ENCODE results near the gene KIF23.

Gene KIF23

GRCh38 chr15:69395460-69395859 lies 18.7 kb upstream of the KIF23 start:
- DNase-seq = no peak

DNA sequence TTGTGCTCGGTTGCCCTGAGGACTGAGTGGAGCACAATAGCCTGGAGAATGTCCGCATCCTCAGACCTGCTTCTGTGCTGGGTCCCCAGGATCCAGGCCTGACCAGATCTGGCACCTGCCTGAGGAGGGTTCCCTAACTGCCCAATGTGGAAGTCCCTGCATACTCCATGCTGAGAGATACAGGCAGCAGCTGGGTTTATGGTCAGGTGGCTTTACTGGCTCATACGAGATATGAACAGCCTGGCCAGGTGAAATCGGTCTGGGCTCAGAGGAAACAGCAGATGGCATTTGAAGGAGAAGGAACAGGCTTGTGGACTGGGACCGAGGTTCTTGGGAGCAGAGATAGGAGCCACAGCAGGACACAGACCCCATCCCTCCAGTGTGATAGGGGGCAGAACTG lies 18.2 kb upstream of the KIF23 start:
- DNase-seq = no peak

- DNase-seq = no peak
Observed at GRCh38 chr15:69398491-69398891, 15.7 kb upstream of the KIF23 start.

DNA sequence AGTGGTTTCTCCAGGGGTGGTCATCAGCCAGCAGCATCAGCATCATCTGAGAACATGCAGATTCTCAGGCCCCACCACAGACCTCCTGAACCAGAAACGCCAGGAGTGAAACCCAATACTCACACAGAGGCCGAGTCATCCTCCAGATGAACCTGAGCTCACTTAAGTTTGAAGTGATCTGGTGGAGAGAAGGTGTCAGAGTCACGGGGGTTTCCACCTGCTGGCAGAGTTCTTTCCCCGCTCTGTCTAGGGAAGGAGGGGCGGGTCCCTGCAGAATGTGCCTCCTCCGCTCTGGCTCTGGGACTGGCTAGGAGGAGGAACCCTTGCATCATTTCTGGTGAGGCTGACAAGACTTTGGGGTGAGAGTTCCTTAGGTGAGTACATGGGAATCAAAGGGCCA lies 13.3 kb upstream of the KIF23 start:
- no peak for DNase-seq

DNA sequence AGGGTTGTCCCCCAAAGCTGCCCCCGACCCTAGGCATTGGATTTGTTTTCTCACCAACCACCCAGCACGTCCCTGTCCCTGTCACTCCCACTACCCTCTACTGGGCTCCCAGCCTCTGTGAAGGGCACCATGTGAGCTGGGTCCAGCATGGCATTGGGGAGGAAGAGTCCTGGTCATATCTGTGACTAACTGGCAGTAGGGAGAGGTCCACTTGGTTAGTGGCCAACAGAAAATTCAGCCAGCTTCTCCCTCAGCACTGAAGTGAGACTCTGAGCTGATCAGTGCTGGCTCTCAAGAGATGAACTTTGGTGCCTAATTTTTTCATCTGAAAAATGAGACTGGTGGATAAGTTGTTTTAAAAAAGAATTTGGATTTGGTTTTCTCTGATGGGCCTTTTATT lies 11.3 kb upstream of the KIF23 start:
- no peak for DNase-seq

DNA sequence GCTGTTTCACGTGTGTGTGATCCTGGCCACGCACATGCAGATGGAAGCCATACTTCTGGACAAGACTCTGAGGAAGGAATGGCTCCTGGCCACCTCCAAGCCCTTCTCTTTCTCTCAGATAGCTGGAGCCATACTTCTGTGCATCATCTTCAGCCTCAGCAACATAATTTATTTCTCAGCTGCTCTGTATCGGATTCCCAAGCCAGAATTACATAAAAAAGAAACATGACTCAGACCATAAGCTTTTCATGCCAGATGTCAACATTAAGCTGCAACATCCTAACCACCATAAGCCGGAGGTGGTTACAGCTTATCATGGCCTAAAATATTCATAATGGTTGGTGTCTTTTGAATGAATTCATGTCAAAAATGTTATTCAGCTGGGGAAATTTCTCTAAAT lies 10.6 kb upstream of the KIF23 start:
- DNase-seq = no peak

DNA sequence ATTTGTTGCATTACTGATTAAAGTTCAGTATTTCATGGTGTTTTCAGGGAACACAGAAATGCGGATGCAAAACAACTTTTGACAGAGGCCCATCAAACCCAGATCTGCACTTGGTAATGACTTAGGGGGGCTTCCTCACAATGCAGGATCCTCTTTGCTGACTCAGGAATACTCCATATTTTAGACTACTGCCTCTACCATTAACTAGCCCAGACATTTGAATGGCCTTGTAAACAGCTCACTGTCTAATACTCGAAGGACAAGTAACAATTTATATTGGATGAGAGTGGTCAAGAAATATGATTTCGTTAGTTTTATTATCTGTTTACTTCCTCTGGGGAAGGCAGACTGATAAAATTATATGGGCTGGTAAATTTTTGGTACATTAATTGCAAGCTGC lies 9.0 kb upstream of the KIF23 start:
- no peak for DNase-seq

DNA sequence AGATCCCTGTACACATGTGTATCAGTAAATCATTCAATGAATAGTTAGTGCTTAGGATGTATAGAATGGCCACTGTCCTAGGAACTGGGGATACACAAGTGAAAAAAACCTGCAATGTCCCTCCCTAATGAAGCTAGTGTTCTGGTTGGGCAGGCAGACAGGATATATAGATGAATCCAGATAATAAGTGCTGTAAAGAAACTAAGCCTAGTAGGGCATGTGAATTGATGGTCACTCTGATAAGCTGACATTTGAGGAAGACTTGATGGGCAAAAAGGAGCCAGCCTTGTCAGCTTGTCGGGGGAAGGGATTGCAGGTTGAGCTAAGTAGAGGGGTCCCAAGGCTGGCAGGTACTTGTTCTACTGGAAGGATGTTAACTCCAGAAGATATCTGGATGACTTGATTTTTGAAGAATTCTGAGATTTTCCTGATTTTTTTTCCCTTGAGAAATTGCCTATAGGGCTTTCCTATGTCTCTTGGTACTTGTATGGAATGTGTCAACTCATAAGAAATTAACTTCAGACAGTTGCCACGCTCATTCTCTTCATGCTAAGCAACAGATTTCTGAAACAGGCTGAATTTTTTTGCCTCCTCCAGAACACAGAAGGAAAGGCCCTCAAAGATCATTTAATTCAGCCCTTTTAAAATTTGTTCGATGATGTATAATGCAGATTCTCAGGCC lies 6.3 kb upstream of the KIF23 start:
- DNase-seq = no peak

DNA sequence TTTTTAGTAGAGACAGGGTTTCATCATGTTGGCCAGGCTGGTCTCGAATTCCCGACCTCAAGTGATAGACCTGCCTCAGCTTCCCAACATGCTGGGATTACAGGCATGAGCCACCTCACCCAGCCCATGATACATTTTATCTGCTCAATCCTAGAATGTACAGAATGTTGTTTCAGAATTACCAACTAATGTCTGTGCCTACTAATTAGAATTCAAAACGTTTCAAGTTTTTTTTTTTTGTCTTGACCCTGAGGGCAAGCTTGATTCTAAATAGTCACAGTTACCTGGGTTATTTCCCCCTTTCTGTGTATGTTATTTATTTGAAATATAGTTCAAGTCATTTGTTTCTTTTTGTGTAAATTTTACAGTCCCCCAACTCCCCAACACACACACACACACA lies 5.3 kb upstream of the KIF23 start:
- no peak for DNase-seq

DNA sequence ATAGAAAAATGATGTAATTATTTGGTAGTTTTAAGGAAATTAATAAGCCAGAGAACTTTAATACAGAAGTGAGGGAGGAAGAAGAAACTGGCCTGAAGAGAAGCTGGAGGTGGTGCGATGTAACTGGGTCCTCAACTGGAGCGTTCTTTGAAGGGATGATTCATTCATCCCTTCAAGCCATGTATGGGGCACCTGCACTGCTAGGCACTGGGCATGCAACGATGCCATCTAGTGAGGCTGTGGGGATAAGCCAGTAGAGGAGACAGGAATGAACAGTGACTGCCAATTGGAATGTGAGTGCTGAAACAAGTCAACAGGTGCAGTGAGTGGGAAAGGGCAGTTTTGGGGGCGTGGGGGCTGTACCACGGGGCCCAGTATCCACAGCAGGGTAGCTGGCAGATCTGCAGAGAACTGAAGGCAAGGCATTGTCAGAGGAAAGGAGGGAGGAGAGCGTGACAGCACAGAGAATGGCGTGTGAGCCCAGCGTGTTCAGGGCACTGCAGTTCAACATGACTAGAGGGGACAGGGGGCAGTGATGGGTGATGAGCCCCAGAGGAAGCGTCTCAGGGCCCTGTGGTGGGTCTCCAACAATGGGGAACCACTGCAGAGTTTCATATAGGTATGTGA lies 3.8 kb upstream of the KIF23 start:
- no peak for DNase-seq

DNA sequence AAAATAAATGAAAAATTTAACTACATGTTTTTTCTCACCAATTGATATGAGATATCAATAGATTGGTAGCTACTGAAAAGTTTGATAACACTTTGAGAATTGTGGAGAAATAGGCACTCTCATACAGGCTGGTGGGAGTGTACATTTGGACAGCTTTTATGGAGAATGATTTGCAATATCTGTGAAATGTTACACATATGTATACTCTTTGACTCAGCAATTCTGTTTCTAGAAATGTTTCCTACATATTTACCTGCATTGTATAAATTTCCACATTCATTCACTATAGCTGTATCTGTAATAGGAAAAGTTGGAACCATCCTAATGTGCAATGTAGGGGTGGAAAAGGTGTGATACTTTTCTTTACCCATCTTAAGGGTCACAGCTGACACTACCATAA lies 1.9 kb upstream of the KIF23 start:
- DNase-seq = no peak

DNA sequence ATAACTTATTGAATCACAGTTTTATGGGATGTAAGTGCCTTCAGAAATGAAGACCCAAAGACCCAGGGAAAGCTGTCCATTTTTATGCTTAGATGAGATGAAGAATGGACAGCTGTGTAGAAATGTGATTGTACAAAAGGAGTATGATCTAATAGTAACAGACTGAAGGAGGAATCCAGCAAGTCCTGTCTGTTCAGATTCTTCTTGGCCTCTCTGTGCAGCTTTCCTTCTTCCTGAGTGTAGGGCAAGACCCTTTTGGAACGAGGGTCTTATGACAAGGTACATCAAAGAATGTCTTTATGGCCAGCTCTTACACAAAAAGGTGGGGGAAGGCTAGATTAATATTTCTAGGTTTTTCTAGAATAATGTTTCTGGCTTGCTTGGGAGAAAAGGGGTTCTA lies 1.4 kb upstream of the KIF23 start:
- DNase-seq = no peak

GRCh38 chr15:69414701-69415167 lies 585 bp downstream of the KIF23 start:
- no peak for DNase-seq

DNA sequence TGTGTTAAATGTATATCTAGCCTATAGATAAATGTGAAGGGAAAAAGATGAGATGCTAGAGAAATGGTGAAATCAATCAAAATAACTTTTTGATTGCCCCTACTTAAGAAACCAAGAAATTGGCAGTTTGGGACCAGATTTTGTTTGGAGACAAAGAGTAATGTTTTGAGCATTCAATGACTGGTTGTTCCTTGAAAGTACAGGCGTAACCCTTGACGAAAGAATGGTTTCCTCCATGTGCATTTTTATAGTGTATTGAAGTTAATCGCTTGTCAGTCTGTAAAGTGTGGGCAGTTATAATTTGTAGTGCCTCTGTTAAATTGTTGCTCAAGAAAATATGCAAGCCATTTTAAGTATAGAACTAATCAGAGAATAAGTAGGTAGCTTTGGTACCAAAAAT lies 1.2 kb downstream of the KIF23 start:
- no peak for DNase-seq

DNA sequence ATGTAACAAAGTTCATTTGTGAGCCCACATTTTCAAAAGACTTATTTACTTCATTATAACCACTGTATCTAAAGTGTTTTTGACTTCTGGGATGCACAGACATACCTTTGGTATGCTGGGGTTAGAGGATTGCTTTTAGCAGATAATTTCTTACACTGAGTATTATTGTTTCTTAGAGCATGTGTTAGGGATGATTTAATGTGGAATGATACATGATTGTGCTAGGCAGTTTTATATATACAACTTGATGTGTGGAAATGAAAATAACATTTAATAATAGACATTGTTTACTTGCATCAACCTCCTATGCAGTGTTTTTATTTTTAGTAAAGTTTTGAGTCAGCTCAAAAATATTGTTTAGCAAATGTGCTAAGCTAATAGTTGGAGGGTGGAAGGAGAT lies 3.4 kb downstream of the KIF23 start:
- DNase-seq = no peak

DNA sequence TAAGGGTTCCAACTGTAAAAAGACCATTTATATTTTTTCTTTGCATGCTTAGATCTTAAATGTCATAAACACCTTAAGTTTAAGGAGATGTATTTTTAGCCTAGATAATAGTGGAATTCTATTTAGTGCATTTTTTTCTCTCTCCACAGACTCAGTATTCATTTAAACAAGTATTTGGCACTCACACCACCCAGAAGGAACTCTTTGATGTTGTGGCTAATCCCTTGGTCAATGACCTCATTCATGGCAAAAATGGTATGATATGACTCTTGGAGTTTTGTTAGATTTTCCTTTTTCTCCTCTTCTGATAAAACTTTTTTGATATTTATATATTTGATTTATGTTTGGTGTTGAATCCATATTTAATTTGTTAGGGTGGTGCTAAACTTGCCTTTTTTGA lies 7.3 kb downstream of the KIF23 start:
- DNase-seq = no peak

- no peak for DNase-seq
Observed at GRCh38 chr15:69422336-69422895, 8.3 kb downstream of the KIF23 start.

GRCh38 chr15:69424001-69424400 lies 9.9 kb downstream of the KIF23 start:
- DNase-seq = no peak

DNA sequence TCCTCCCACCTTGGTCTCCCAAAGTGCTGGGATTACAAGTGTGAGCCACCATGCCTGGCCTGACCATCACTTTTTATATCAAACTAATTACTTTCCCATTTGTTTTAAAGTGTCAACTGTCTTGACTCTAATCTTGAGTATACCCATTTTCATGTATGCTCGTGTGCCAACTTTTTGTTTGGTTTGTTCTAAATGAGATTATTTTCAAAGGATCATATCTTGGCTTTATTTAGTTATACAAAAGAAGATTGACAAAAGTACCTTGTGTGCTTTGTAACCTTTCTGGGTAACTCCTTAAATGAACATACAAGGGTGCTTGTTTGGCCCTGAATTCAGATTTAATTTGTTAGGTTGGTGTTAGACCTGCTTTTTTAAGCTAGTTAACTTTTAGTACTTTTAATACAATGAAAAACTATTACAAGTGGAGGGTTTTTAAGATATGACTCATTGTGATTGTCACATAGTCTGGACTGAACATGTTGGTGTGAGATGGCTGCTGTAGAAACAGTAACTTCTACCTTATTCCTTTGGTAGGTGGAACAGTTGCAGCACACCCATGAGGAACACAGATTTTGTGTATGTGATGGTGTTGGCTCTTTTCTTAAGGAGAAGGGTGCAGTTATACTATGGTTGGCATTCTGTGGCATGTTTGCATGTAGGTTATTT lies 10.7 kb downstream of the KIF23 start:
- DNase-seq = no peak

DNA sequence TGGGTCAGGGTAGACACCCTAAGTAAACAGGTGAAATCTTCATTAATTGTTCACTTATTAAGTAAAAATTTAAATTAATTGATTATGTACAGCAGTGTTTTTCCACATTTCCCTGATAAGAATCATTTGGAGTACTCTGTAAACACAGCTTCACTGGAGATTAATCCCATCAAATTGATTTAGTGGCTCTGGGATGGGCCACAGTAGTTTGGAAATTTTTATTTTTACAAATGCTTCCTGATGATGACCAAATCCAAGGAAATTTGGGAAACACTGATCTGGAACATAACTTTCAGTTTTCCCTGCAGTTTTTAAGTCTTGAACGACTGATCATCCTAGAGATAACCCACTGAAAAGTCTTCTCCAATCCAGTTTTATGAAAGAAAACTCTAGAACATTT lies 19.7 kb downstream of the KIF23 start:
- DNase-seq = no peak

DNA sequence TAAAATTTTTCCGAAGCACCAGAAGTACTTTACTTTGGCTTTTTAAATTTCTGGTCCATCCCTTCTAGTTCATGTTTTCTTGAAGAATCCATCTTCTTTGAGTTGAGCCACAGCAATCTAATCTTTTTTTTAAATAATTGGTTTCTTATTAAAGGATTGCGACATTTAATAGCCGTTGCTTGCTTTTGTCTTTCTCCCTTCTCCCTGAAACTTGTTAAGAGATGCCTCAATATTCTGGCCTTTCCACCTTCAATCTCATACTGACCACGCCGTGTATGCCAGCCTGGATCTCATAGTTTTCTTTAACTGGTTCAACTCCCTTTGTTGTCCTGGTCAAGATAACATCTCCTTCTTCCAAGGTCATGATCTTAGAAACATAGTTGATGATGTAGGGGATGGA lies 20.1 kb downstream of the KIF23 start:
- no peak for DNase-seq

- no peak for DNase-seq
Observed at GRCh38 chr15:69434679-69435078, 20.5 kb downstream of the KIF23 start.

DNA sequence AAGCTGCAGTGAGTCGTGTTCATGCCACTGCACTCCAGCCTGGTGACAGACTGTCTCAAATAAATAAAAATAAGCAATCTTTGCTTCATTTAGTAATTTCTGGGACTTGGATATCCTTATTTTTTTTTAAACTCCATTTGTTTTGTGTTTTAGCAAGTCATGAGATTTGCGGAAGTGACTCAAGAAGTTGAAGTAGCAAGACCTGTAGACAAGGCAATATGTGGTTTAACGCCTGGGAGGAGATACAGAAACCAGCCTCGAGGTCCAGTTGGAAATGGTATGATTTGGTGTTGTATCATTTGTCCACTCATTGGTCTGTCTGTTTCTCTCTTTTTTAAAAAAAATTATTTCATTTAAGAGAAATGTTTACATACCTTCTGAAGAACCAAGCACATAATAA lies 21.8 kb downstream of the KIF23 start:
- DNase-seq = no peak

DNA sequence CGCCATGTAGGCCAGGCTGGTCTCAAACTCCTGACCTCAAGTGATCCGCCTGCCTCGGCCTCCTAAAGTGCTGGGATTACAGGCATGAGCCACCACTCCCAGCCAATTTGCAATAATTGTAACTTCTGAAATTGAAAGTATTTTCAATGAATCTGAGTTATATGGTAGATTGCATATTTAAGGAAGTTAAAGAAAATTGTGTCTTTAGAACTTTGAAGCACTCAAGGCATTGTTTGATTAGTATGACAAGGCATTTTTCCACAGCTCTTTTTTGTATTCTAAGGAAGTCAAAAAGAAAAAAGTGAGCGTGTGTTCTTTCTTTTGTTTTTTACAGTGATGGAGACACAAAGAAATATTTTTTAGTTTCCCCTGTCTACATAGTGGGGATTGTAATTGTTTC lies 22.8 kb downstream of the KIF23 start:
- no peak for DNase-seq
